ENCODE measurements around the gene RGMA.

The RGMA gene

DNA sequence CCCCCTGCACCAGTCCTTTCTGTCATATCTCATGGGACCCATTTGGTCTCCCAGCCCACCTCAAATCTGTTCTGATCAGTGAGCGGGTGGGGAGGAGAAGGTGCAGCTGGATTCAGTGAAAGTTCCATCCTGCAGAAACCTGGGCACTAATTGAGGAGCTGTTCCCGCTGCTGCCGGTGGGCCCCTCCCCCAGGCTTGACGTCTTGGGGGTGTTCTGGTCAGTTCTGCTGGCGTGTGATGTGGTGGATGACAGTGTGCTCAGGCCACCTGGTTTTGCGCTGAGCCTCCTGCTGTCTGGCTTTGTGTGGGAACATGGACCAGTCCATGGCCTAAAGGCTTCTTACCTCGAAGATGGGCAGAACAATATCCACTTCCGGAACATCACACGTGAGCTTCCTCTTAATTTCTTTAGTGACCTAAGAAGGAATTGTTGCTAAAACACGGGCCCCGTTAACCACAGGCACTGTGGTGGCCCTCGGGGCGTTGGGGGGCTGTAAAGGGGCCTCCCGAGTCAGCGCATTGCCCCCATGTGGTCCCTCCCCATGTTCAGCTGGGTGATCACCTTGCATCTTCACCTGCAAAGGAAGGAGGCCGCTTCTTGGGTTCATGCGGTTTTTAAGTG is 59.7 kb downstream of the RGMA start:
- H2AFZ ChIP-seq (ENCODE audit: low read length), result no peak overlapping the region
- H3K14ac ChIP-seq (ENCODE audit: low read length), result no peak overlapping the region
- H2BK15ac ChIP-seq (ENCODE audit: low read length), result no peak overlapping the region
- no peaks in the 10 kb centered on the region for H3K79me1 ChIP-seq (ENCODE audit: low read depth, low read length)
- WGBS, 2 donors (ENCODE audit: extremely low coverage in 2 of 2, insufficient read length in 2 of 2, insufficient replicate concordance in 1 of 2), result no CpG with 5 or more reads among the region's 17 CpGs
- H3K27ac ChIP-seq (replicated peaks; ENCODE audit: low read length), result no peak overlapping the region
- H2BK120ac ChIP-seq (ENCODE audit: low read depth, low read length), result no peak overlapping the region
- no peak overlapping the region for H4K91ac ChIP-seq (ENCODE audit: low read depth, low read length, poor library complexity)
- no peak overlapping the region for H3K9ac ChIP-seq (ENCODE audit: low read depth, low read length, poor library complexity)
- H3K4ac ChIP-seq (ENCODE audit: low read length), result no peak overlapping the region
- peak overlapping the region; percentile 72 for H2AK5ac ChIP-seq (ENCODE audit: low read depth, low read length)
- H3K36me3 ChIP-seq (replicated peaks in 1 of 2; ENCODE audit: control insufficient read depth in 2 of 2, insufficient read depth in 2 of 2, low read length in 2 of 2), result peaks cover 26 to 50% of the 10 kb centered on the region in 2 donors
- no peak overlapping the region for H3K18ac ChIP-seq (ENCODE audit: low read length)
- H3K4me2 ChIP-seq (ENCODE audit: insufficient read depth, low read length, poor library complexity, severe bottlenecking), result no peak overlapping the region
- DNase-seq (ENCODE audit: low spot score), result no peak
- peaks cover 0 to 3% of the 10 kb centered on the region in 2 donors for H3K9me3 ChIP-seq (replicated peaks in 1 of 2; ENCODE audit: control insufficient read depth in 2 of 2, insufficient read depth in 1 of 2, low read depth in 1 of 2, low read length in 2 of 2)
- peaks cover 2 to 14% of the 10 kb centered on the region in 2 donors for H3K4me1 ChIP-seq (ENCODE audit: control insufficient read depth in 2 of 2, insufficient read depth in 1 of 2, low read depth in 1 of 2, low read length in 2 of 2)
- H4K8ac ChIP-seq (ENCODE audit: low read depth, low read length), result no peak overlapping the region
- H2BK12ac ChIP-seq (ENCODE audit: low read length), result no peak overlapping the region
- H3K4me3 ChIP-seq (ENCODE audit: low read length in 2 of 2), result no peak overlapping the region
- H3K27me3 ChIP-seq (ENCODE audit: control insufficient read depth in 3 of 3, insufficient read depth in 3 of 3, low read depth in 1 of 3, low read length in 3 of 3), result no peaks in the 10 kb centered on the region
- peak overlapping the region; percentile 16 for H3K23ac ChIP-seq (ENCODE audit: low read depth, low read length, poor library complexity)
- peak overlapping the region; percentile 11 for H2BK5ac ChIP-seq (ENCODE audit: low read length)

- Histone ChIP-seq H3K4me2 (ENCODE audit: insufficient read depth, low read length, poor library complexity, severe bottlenecking) (no peak overlapping the region), H2BK120ac (ENCODE audit: low read depth, low read length) (no peak overlapping the region), H3K27ac (replicated peaks; ENCODE audit: low read length) (peak overlapping the region; percentile 25), H3K18ac (ENCODE audit: low read length) (peak overlapping the region; percentile 66), H3K9ac (ENCODE audit: low read depth, low read length, poor library complexity) (peak overlapping the region; percentile 61), H3K79me1 (ENCODE audit: low read depth, low read length) (no peaks in the 10 kb centered on the region), H2AK5ac (ENCODE audit: low read depth, low read length) (no peak overlapping the region), H3K14ac (ENCODE audit: low read length) (no peak overlapping the region), H3K4ac (ENCODE audit: low read length) (no peak overlapping the region), H4K91ac (ENCODE audit: low read depth, low read length, poor library complexity) (no peak overlapping the region), H3K9me3 (replicated peaks in 1 of 2; ENCODE audit: control insufficient read depth in 2 of 2, insufficient read depth in 1 of 2, low read depth in 1 of 2, low read length in 2 of 2) (peaks cover 0 to 2% of the 10 kb centered on the region in 2 donors), H3K36me3 (replicated peaks in 1 of 2; ENCODE audit: control insufficient read depth in 2 of 2, insufficient read depth in 2 of 2, low read length in 2 of 2) (peaks cover 28 to 56% of the 10 kb centered on the region in 2 donors), H3K4me1 (ENCODE audit: control insufficient read depth in 2 of 2, insufficient read depth in 1 of 2, low read depth in 1 of 2, low read length in 2 of 2) (peaks cover 2 to 12% of the 10 kb centered on the region in 2 donors), H3K23ac (ENCODE audit: low read depth, low read length, poor library complexity) (peak overlapping the region; percentile 16), H2BK15ac (ENCODE audit: low read length) (no peak overlapping the region), H4K8ac (ENCODE audit: low read depth, low read length) (no peak overlapping the region), H2BK5ac (ENCODE audit: low read length) (peak overlapping the region; percentile 11), H2AFZ (ENCODE audit: low read length) (no peak overlapping the region), H2BK12ac (ENCODE audit: low read length) (no peak overlapping the region), H3K27me3 (ENCODE audit: control insufficient read depth in 3 of 3, insufficient read depth in 3 of 3, low read depth in 1 of 3, low read length in 3 of 3) (no peaks in the 10 kb centered on the region), H3K4me3 (ENCODE audit: low read length in 2 of 2) (no peak overlapping the region)
- no CpG with 5 or more reads among the region's 21 CpGs for WGBS, 2 donors (ENCODE audit: extremely low coverage in 2 of 2, insufficient read length in 2 of 2, insufficient replicate concordance in 1 of 2)
- no peak for DNase-seq (ENCODE audit: low spot score)
Measured at GRCh38 chr15:93028632-93029213, 60.3 kb downstream of the RGMA start.

DNA sequence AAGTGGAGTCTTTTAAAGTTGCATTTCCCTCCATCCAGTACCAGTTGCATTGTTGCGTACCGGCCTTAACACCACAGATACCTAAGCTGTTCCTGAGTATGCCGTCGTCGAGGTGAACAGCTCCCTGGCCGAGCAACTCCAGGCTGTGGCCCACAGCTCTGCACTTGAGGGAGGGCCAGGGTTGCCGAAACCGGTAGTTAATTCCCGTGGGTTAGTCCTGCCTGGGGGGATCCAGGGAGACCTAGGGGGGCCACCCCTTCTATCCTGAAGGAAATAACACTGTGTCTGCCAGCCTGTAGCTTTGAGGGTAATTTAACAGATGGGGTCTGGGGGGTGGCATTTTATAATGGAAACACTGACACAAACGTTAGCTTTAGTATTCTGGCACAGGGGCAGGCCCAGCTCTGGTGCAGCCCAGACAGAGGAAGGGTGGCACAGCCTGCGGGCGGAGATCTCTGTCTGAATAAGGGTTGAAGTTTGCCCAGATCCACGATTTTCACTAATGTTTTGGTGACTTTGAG is 60.8 kb downstream of the RGMA start:
- Histone ChIP-seq H2AK5ac (ENCODE audit: low read depth, low read length) (no peak overlapping the region), H2BK120ac (ENCODE audit: low read depth, low read length) (no peak overlapping the region), H2AFZ (ENCODE audit: low read length) (no peak overlapping the region), H3K4me1 (ENCODE audit: control insufficient read depth in 2 of 2, insufficient read depth in 1 of 2, low read depth in 1 of 2, low read length in 2 of 2) (peaks cover 2 to 10% of the 10 kb centered on the region in 2 donors), H2BK5ac (ENCODE audit: low read length) (no peak overlapping the region), H3K79me1 (ENCODE audit: low read depth, low read length) (no peaks in the 10 kb centered on the region), H2BK12ac (ENCODE audit: low read length) (no peak overlapping the region), H3K4me3 (ENCODE audit: low read length in 2 of 2) (no peak overlapping the region), H3K23ac (ENCODE audit: low read depth, low read length, poor library complexity) (peak overlapping the region; percentile 49), H3K4me2 (ENCODE audit: insufficient read depth, low read length, poor library complexity, severe bottlenecking) (no peak overlapping the region), H3K4ac (ENCODE audit: low read length) (no peak overlapping the region), H3K36me3 (replicated peaks in 1 of 2; ENCODE audit: control insufficient read depth in 2 of 2, insufficient read depth in 2 of 2, low read length in 2 of 2) (peaks cover 30 to 62% of the 10 kb centered on the region in 2 donors), H4K91ac (ENCODE audit: low read depth, low read length, poor library complexity) (no peak overlapping the region), H3K27me3 (ENCODE audit: control insufficient read depth in 3 of 3, insufficient read depth in 3 of 3, low read depth in 1 of 3, low read length in 3 of 3) (no peaks in the 10 kb centered on the region), H3K14ac (ENCODE audit: low read length) (no peak overlapping the region), H3K9me3 (replicated peaks in 1 of 2; ENCODE audit: control insufficient read depth in 2 of 2, insufficient read depth in 1 of 2, low read depth in 1 of 2, low read length in 2 of 2) (no peaks in the 10 kb centered on the region), H3K9ac (ENCODE audit: low read depth, low read length, poor library complexity) (no peak overlapping the region), H3K27ac (replicated peaks; ENCODE audit: low read length) (peak overlapping the region; percentile 25), H2BK15ac (ENCODE audit: low read length) (no peak overlapping the region), H4K8ac (ENCODE audit: low read depth, low read length) (no peak overlapping the region), H3K18ac (ENCODE audit: low read length) (peak overlapping the region; percentile 19)
- no CpG with 5 or more reads among the region's 13 CpGs for WGBS, 2 donors (ENCODE audit: extremely low coverage in 2 of 2, insufficient read length in 2 of 2, insufficient replicate concordance in 1 of 2)
- DNase-seq (ENCODE audit: low spot score), result no peak

GRCh38 chr15:93027413-93027812 is 61.6 kb downstream of the RGMA start:
- no peak for DNase-seq (ENCODE audit: low spot score)
- Histone ChIP-seq H4K91ac (ENCODE audit: low read depth, low read length, poor library complexity) (no peak overlapping the region), H2BK12ac (ENCODE audit: low read length) (no peak overlapping the region), H3K9ac (ENCODE audit: low read depth, low read length, poor library complexity) (no peak overlapping the region), H3K14ac (ENCODE audit: low read length) (no peak overlapping the region), H2BK120ac (ENCODE audit: low read depth, low read length) (no peak overlapping the region), H3K27me3 (ENCODE audit: control insufficient read depth in 3 of 3, insufficient read depth in 3 of 3, low read depth in 1 of 3, low read length in 3 of 3) (no peaks in the 10 kb centered on the region), H3K79me1 (ENCODE audit: low read depth, low read length) (no peaks in the 10 kb centered on the region), H3K4me1 (ENCODE audit: control insufficient read depth in 2 of 2, insufficient read depth in 1 of 2, low read depth in 1 of 2, low read length in 2 of 2) (peaks cover 2 to 10% of the 10 kb centered on the region in 2 donors), H3K27ac (replicated peaks; ENCODE audit: low read length) (no peak overlapping the region), H3K9me3 (replicated peaks in 1 of 2; ENCODE audit: control insufficient read depth in 2 of 2, insufficient read depth in 1 of 2, low read depth in 1 of 2, low read length in 2 of 2) (no peaks in the 10 kb centered on the region), H2BK15ac (ENCODE audit: low read length) (no peak overlapping the region), H3K18ac (ENCODE audit: low read length) (no peak overlapping the region), H2AFZ (ENCODE audit: low read length) (no peak overlapping the region), H3K23ac (ENCODE audit: low read depth, low read length, poor library complexity) (no peak overlapping the region), H2BK5ac (ENCODE audit: low read length) (no peak overlapping the region), H3K4me3 (ENCODE audit: low read length in 2 of 2) (no peak overlapping the region), H2AK5ac (ENCODE audit: low read depth, low read length) (no peak overlapping the region), H3K4ac (ENCODE audit: low read length) (no peak overlapping the region), H3K4me2 (ENCODE audit: insufficient read depth, low read length, poor library complexity, severe bottlenecking) (no peak overlapping the region), H3K36me3 (replicated peaks in 1 of 2; ENCODE audit: control insufficient read depth in 2 of 2, insufficient read depth in 2 of 2, low read length in 2 of 2) (peaks cover 34 to 69% of the 10 kb centered on the region in 2 donors), H4K8ac (ENCODE audit: low read depth, low read length) (no peak overlapping the region)
- no CpG with 5 or more reads among the region's 10 CpGs for WGBS, 2 donors (ENCODE audit: extremely low coverage in 2 of 2, insufficient read length in 2 of 2, insufficient replicate concordance in 1 of 2)
